HG03103 (cell line): Measurements from ENCODE around the gene TMPRSS13.
"Not testable (repeated sequence)": the region's sequence is repeated elsewhere in the genome, so short reads cannot be mapped to it uniquely, and the experiment has no call there.

Experiments used
- ATAC-seq: cut with Tn5 transposase; IDR thresholded peaks from one replicate; pipeline ENCODE4 v1.9.1; 2021; ENCODE audit warnings: low read depth; ENCODE audit not compliant: unreplicated experiment

Gene TMPRSS13

DNA sequence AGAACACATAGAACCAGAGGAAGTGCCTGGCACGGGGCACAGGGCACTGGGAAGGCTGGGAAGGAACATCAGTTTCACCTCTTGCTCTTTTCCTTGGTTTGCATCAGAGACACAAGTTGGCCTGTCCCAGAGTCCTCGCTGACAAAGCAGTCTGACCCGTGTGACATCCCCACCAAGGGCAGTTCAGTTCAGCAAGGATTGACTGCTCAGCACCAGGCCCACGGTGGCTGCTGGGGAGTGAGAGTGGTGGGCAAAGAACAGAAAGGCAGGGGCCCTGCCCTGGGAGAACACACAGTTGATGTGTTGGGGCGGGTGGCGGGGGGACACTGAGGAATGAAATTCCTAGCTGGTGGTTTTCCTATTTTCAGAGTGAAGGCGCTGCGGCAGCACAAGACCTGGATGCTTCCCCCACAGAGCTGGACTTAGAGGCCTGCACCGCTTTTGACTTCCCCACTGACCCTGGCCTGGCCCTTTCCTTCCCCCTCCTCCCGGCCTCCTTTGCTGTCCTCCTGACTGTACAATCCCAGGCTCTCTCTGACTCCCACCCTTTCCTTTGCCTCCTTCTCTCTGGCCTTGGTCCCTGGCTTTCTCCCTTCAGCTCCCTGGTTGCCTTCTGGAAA, 2.2 kb upstream of the TMPRSS13 start:
- ATAC-seq: no peak

DNA sequence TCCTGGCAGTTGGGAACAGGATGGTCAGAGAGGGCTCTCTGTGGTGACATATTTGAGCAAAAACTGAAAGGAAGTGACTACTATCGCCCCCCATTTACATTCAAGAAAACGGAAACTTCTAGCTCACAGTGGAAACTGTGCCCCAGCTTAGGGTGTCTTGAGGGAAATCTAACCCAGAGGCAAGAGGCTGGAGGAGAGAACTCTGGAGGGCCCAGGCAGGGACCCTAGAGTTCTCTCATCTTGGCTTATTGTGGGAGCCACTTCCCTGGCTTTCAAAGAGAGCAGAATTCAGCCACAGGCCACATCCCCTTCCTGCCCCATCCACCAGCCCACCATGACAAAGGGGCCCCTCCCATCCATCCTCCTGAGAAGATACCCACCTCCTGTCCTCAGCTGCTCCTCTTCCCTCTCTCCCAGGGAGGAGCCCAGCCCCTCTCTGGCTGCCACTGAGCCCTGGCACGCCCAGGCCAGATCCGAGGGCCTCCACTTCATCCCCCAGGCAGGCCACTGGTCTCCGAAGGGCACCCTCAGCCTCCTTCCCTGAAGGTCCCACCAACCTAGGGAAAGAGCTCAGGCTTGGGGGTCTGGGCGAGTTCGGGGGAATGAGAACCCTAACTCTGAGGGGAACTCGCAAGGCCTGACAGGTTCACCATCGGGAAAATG, 1.6 kb upstream of the TMPRSS13 start:
- ATAC-seq: no peak

DNA sequence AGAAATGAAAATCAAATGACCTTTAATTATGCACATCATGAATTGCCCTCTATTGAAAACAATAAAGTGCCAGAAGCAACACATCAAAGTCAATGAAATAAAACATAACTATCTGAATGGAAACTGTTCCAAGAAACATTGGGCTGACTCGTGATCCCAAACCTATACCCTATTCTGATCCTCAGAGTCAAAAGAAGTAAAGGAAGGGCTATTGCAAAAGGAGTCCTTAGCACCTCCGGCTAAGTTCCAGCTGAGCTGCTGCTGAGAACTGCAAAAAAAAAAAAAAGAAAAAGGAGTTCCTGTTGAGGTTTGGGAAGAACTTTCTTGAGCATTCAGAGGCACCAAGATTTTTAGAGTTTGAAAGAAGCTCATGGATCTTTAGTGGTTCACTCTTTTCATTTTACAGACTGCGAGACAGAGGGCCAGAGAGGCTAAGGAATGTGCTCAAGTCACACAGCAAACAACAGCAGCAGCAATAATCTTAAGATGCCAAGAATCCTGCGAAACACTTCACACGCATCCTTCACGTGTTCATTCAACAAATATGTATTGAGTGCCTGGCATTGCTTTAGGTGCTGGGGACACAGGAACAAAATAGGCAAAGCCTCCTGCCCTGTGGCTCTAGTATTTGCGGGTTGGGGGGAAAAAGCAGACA, 841 bp upstream of the TMPRSS13 start:
- no peak for ATAC-seq

DNA sequence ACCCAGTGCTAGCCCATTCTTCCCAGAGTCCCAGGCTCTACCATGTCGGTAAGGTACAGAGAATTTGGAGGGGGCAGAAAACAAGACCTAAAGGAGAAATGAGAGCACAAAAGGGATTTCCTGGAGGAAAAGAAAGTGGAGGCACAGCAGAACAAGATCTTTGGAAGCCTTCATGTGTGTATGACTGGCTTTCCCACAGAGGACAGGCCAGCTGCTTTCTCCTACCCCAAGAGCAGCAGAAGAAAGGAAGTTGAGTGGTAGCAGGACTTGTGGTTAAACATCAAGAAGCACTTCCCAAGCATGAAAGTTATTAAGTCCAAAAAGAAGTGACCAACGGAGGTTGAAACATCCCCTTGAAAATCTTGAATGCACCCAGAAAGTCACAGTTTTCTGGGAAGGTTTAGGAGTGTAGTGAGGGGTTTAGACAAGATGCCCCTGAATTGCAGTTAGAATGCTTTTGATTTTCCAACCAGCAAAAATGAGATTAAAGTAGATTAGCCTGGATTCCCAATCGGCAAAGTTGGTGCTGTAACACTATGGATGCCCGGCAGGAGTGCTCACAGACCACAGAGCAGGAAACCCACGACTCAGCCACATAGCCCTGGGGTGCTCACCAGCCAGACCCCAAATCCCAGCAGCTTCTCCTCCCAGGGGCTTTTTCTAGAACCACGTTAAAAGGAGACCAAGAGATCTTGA, 608 bp downstream of the TMPRSS13 start:
- no peak for ATAC-seq

DNA sequence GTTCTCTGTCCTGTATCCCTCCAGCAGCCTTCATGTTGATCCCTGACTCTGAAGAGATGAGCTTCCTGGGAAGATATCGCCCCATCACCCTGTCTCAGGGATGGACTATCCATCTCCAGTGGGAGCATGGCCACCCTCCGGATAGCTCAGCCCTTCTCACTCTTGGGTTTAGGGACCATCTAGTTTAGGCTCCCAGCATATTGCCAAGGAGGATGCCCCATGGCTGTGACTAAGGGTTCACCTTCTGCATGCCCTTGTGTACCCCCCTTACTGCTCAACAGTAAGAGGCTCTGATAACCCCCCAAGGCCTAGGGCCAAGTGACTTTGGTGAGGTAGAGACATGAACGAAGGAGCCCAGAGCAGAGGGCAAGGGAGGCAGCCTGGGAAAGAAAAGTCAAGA, 1.3 kb downstream of the TMPRSS13 start:
- ATAC-seq: no peak

DNA sequence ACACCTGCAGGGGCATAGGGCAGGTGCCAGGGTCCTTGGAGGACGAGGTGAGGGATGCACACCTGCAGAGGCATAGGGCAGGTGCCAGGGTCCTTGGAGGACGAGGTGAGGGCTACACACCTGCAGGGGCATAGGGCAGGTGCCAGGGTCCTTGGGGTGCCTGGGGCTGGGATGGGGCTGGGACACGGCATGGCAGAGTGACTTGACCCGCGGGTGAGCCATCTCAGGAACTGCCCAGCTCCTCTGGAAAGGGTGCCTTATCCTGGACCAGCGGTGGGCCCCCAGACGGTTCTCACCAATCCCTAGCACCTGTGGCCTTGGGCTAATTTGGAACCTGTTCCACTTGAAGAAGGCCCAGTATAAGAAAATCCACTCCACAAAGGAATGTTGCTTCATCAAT, 3.0 kb downstream of the TMPRSS13 start:
- not testable (repeated sequence) for ATAC-seq

DNA sequence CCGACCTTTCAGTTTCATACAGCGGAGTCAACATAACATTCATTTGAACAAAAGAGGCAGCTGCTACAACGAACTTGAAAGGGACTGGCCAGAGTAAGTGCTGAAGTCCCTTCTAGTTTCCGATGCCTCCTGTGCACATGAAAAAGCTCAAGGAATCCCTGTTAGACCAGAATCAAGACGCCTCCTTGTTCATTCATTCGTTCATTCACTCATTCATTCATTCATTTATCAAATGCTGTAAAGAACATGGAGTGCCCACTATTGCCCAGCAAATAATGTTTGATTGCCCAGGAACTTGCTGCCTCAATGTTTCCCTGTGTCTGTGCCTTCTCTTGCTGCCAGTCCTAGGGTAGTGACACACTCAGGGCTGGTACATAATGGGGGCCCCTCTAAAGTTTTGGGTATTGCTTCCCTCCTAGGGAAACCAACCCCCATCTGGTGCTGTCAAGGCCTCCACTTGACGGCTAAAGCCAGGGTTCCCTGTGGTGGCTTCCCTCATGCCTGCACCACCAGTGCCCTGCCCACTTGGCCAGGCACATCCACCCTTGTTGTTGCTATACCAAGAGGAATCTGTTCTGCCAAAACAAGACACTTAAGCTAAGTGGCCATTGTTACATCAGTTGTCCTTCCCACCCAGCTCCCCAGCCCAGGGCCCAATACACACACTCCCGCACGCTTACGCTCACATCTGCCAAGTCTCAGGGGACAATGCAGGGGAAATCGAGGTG, 3.8 kb downstream of the TMPRSS13 start:
- no peak for ATAC-seq

DNA sequence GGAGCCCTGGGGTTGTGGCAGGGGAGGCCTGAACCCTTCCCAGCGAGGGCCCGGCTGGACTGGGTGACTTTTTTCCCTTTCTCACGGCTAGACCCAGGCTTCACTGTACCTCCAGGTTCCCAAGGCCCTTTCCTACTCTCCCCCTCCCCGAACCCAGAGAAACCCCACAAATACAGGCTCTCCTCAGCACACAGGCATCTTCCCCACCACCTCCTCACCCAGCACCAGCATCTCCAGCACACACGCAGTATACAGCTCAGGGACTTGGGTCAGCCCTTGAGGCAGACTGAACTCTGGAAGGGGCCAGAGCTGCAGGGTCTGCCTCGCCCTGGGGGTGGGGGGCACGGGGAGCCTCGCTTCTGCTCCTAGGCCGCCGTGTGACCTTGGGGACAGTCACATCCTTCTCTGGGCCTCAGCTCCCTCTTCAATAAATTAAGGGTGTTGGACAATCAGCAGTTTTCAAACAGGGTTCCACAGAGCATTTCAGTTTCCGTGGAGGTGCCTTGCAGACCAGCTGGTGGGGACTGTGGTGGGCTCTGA, 4.5 kb downstream of the TMPRSS13 start:
- ATAC-seq: no peak

DNA sequence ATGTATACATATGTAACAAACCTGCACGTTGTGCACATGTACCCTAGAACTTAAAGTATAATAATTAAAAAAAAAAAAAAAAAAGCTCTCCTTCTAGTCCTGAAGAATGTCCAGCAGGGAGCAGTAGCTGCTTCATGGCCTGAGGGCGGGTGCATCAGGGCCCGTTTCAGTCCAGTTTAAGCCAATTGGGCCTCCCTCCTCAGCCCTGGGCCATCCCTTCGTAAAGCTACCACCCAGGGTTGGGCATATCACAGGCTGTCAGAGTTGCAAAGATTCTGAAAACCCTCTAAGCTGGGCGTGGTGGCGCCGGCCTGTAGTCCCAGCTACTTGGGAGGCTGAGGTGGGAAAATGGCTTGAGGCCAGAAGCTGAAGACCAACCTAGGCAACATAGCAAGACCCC, 5.4 kb downstream of the TMPRSS13 start:
- no peak for ATAC-seq

DNA sequence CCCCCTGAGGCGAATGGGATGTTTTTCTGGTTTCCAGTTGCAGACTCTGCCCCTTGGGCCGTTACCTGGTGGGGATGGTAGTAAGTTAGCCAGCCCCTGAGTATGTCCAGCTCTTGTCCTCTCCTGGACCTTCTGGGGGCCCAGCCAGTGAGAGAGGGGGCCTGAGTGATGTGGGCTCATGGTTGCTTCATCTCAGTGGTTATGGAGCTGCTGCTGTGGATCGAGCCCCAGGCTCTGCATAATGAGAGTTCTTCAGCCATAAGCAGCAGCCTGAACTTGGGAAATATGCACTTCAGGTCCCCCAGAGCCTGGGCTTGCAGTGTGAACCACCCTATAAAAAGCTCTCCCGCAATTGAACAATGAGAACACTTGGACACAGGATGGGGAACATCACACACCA, 5.9 kb downstream of the TMPRSS13 start:
- ATAC-seq: no peak

DNA sequence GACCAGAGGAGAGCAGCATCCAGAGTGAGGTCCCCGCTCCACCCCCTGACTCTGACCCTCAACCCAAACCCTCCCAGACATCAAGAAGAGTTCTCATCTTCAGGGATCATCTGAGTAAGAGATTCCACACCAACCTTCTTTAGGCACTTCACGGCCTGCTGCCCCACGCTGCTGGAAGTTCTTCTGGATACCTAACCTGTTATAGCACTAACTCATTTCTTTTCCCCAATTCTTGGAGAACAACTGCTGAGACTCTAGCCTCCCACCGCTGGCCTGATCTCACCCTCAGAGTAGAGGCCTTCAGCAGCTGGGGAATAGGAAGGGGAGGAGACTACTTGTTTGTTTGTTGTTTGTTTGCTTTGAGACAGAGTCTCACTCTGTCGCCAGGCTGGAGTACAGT, 7.3 kb downstream of the TMPRSS13 start:
- no peak for ATAC-seq

DNA sequence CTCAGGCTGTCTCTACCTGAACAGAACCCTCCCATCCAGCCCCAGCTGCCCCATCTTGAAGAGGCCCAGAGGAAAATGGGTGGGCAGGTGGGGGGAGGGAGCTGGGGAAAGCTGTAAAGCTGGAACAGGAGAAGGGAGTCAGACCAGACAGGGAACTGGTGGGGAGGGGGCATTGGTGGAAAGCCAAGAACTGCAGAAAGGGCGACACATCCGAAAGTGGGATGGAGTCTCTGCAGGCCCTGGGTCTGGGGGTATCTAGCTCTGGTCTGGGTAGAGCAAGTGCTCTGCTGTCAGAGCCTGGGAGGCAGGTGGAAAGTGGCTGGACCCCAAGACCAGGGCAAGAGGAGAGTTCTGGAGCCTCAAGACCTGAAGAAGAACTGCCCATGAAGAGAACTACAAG, 7.7 kb downstream of the TMPRSS13 start:
- ATAC-seq: no peak

DNA sequence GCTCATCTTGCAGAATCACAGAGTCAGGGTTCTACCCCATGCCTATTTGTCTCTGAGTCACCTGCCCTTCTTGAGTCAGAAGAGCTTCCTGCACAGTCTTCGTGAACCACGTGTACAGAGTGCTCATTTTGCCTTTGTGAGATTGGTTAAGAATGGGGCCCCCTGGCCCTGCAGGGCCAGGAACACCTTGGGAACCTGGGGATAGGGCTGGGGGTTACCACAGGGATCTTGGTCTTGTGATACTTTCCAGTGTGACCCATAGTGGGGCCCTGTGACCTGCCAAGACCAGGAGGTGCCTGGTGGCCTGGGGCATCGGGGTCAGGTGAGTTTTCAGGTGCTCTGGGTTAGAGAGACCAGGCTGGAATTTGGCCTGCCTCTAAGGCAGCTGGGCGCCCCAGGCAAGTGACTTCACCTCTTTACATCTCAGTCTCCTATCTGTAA, 9.4 kb downstream of the TMPRSS13 start:
- no peak for ATAC-seq

DNA sequence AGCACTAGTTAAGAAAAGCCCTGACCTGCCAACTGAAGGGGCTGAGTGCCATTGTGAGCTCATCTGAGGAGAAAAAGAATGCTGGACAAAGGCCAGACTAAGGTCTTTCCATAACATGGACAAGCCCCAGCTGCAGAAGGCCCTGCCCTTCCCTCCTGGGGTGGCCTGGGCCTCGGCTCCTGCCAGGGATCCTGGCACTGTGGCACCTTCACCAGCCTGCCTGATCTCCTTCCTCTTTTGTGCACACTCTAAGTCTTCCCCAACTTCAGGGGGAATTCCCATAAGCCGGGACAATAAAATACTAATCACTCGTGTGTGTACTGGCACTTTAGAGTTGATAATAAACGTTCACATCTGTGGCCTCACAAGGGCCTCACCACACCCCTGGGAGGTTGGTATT, 9.9 kb downstream of the TMPRSS13 start:
- no peak for ATAC-seq

DNA sequence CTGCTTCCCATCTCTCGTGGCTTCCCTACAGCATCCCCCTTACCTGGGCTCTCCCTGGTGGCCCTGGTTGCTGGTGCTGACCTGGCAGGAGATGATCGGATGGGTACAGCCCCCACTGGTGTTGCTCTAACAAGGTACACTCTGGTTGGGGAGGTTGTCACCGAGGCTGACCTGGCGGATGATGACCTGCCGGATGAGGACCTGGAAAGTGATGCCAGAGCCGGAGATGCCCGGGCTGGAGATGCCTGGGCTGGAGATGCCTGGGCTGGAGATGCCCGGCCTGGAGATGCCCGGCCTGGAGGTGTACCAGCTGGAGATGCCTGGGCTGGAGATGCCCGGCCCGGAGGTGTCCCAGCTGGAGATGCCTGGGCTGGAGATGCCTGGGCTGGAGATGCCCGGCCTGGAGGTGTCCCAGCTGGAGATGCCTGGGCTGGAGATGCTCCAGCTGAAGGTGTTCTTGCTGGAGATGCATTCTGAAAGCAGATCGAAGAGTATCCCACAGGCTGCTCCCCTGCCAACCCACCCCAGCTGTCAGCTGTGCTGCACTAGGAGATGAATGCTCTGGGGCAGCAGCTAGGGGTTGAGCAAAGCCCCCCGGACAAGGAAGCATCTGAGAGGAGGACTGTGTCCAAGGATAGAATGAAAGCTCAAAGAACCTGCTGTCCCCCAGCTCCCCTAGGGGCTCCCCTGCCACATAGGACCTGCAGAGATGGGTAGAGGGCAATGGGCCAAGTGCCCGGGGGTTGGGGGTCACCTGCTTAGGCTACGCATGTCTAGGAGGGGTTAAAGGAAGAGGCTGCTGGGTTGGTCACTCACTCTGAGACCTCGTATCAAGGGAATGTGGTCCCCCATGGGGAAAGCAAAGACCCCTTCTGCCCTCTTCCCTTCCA, 10.6 kb downstream of the TMPRSS13 start:
- ATAC-seq: no peak

DNA sequence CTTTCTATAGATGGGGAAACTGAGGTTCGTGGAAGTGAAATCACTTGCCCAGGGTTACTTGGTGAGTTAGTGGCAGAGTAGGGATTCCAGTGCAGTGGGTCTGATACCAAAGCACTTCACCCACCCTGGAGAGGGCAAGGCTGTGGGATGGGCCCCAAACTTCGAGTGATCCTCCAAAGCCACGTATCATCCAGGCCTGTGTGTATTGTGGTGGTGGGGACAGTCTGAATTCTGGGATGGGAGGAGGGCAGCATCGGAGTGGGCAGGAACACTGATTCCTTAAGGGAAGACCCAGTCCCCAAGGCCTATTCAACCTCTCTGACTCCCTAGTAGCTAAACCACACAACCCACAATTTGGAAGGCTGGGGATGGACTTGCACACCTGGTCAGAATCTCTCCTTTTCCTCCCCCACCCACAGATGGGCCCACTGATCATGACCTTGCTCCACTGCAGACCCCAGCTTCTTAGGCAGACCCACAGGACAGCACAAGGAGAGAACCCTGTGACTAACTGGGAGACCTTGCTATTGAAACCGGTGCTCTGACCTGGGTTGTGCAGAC, 11.5 kb downstream of the TMPRSS13 start:
- no peak for ATAC-seq

DNA sequence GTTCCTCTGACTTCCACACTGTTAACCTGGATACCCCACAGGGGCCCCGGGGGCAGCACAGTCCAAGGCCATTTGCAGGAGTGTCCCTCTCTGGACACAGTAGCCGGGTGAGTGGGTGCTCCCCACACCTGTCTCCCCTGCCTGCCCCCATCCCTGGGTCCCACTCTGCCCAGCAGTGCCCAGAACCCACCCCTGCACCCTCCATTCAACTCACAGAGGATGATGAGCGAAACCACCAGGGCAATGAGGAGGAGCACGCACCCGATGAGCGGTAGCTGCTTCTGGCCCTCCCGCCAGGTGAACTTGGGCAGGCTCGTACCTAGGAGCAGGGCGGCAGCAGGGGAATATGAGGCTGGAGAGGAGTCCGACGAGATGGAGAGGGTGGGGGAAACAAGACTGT, 12.2 kb downstream of the TMPRSS13 start:
- ATAC-seq: no peak

DNA sequence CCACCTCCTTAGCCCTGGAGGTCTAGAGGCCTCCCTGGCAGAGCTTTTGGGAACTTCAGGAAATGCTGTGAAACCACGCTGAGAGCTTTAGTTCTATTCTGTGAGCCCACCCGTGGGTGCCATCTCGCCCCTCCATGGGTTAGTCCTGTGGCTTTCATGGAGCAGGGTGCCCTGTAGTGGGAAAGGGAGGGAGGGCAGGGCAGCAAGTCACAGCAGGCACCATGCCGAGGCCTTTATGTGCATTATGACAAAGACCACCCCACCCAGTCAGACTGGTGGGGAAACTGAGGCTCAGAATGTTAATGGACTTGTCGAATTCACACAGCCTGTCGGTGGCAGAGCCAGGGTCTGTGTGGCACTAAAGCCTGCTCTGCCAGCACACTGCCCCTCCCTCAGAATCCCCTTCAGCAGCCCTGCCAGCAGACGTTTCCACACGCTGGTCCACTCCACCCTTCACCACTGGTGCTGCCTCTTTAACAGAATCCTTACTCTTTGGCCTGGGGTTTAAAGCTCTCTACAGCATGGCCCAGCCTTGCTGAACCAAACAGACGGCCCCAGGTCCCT, 13.4 kb downstream of the TMPRSS13 start:
- ATAC-seq: no peak
